ACC112 (cell line): ENCODE measurements around the gene ATP2B2.

Experiments
- H2AFZ ChIP-seq: fragments of 200-600 bp; sonication (generic); one replicate; pipeline ENCODE4 v1.6.0; 2017; ENCODE audit warnings: antibody characterized with exemption, low read length; ENCODE audit not compliant: unreplicated experiment
- H3K27ac ChIP-seq: fragments of 200-600 bp; sonication (generic); 2 replicates; pipeline ENCODE4 v1.5.1; 2014; ENCODE audit warnings: low read depth, mild to moderate bottlenecking, antibody characterized with exemption, low read length, moderate library complexity
- H3K27me3 ChIP-seq: fragments of 200-600 bp; sonication (generic); 2 replicates; pipeline ENCODE4 v1.6.1; 2014; ENCODE audit warnings: mild to moderate bottlenecking, antibody characterized with exemption, low read length, moderate library complexity, mixed read lengths; ENCODE audit not compliant: insufficient read depth
- H3K36me3 ChIP-seq: fragments of 200-600 bp; sonication (generic); 2 replicates; pipeline ENCODE4 v1.6.1; 2016; ENCODE audit warnings: mild to moderate bottlenecking, antibody characterized with exemption, low read length, moderate library complexity, mixed read lengths; ENCODE audit not compliant: insufficient read depth
- H3K4me1 ChIP-seq: fragments of 200-600 bp; sonication (generic); one replicate; pipeline ENCODE4 v1.6.1; 2016; ENCODE audit warnings: low read length, mixed read lengths; ENCODE audit not compliant: insufficient read depth, unreplicated experiment, control insufficient read depth
- H3K4me3 ChIP-seq: fragments of 200-600 bp; sonication (generic); 2 replicates; pipeline ENCODE4 v1.5.1; 2014; ENCODE audit warnings: mild to moderate bottlenecking, low read depth, low read length
- H3K79me2 ChIP-seq: fragments of 200-600 bp; sonication (generic); one replicate; pipeline ENCODE4 v1.6.0; 2016; ENCODE audit warnings: low read length; ENCODE audit not compliant: control insufficient read depth, unreplicated experiment, insufficient read depth

The ATP2B2 gene

DNA sequence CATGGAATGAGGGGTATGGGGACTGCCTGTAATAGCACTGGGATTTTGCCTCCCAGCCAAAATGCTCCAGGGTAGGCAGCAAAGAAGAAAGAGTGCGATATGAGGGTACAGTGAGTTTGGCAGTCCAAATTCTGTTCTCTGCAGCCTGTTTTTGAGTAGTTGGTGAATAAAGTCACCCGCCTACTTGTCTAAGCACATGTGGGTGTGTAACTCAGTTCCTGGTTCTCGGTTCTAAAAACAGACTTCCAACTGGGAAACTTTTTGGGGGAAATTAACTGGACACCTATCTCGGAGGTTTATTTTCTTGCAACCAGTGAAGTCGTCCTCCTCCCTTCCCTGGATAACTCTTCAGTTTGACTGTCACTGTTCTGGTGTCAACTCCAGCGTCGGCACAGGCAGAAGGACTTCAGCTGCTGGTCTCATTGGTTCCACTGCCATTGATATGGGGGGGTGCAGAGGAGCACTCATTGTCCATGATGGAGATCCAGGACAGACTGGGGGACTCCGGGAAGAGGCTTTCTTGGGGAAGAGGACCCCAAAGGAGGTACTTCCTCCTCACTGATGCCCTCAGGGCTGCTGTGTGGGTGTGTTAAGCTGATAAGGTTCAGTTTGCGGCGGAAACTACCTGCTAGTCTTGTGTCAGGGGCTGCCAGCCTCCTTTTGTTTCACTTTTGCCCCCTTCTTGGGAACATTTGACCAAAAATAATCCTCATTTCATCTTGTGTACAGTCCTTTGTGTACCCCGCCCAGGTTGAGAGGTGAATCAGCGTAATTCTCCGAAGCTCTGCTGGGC is 225.8 kb downstream of the ATP2B2 start:
- Histone ChIP-seq H3K27ac (no peak overlapping the region), H3K79me2 (peaks cover 12% of the 10 kb centered on the region), H2AFZ (no peak overlapping the region), H3K4me1 (peaks cover 10% of the 10 kb centered on the region), H3K36me3 (0 out of 2 replicates have a peak, but pooled peaks cover 5% of the 10 kb centered on the region), H3K4me3 (no peak overlapping the region), H3K27me3 (no peaks in the 10 kb centered on the region)

DNA sequence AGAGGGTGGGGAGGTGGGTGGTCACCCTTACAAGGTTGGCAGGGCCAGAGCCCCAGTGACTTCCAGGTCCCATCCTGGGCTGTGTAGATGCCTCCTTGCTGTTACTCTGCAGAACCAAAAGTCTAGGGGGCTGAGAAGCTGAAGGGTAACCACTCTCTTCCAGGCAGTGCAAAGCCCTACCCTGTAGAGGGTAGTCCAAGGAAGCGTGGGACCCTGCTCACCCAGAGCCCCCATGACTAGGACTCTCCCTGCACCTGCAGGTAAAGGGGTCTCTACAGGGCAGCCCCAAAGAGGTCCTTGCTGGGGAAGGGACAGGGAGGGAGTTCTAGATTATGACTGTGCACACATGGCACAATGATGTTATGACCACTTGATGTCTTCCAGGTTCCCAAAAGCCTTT is 226.9 kb downstream of the ATP2B2 start:
- Histone ChIP-seq H2AFZ (no peak overlapping the region), H3K27me3 (no peaks in the 10 kb centered on the region), H3K36me3 (0 out of 2 replicates have a peak, but pooled peaks cover 2% of the 10 kb centered on the region), H3K27ac (no peak overlapping the region), H3K4me3 (no peak overlapping the region), H3K79me2 (peaks cover 23% of the 10 kb centered on the region), H3K4me1 (peaks cover 10% of the 10 kb centered on the region)

DNA sequence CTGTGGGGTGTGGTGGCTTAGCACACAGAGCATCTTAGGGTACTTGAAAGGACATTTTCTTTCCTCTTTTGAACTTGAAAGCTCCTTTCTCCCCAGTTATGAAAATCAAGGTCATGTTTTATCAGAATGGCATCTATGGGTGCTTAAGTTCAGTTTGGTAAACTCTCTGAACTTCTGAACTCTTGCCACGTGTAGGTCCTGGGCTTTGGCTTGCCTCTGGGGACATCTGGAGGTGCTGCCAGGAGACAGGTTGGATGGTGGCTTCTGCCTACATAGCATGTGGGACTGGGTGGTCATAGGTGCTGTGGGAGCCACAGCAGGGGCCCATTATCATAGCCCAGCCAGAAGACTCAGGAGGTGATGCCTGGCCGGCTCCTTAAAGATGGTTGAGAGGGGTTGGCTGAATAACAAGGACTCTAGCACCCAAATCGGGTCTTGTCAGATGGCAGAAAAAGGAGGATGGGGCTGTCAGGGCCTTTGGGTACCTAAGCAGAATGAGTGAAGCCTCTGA is 228.2 kb downstream of the ATP2B2 start:
- no peak overlapping the region for H3K27ac ChIP-seq
- H3K4me1 ChIP-seq, result peaks cover 7% of the 10 kb centered on the region
- H3K27me3 ChIP-seq, result no peaks in the 10 kb centered on the region
- H2AFZ ChIP-seq, result no peak overlapping the region
- peaks cover 28% of the 10 kb centered on the region for H3K79me2 ChIP-seq
- no peaks in the 10 kb centered on the region for H3K36me3 ChIP-seq
- no peak overlapping the region for H3K4me3 ChIP-seq

DNA sequence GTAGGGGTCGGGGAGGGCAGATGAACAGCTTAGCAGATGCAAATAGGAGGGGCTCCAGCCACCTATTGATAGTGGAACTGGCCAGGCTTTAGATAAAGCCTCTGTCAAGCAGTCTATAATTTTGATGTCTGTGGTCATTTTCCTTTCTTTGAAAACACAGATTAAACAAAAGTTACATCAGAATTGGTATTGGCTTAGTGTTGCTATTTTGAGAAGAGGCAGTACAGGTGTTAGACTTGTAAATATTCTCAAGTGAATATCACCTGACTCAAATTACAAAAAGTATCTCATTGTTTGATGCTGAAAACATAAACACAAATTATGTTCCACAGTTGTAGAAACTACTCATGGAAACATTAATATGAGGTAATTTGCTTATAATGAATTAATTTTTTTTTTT is 230.8 kb downstream of the ATP2B2 start:
- Histone ChIP-seq H3K4me3 (no peak overlapping the region), H2AFZ (no peak overlapping the region), H3K4me1 (no peaks in the 10 kb centered on the region), H3K36me3 (peaks cover 10% of the 10 kb centered on the region; the same call in 1 of the 2 replicates), H3K79me2 (peaks cover 50% of the 10 kb centered on the region), H3K27me3 (no peaks in the 10 kb centered on the region), H3K27ac (no peak overlapping the region)
